ENCODE data around the gene DNAJB12. TPM values are rescaled to one million over a fixed set of nuclear protein-coding genes. Genes with fewer than 3 reads are reported as not detected.

DNAJB12 gene
- total RNA-seq, 1 donor from 2014 or later = 38.0 TPM

- intact Hi-C loops (cut with micrococcal nuclease) = no loop called here
- H3K4me3 Mint-ChIP-seq = no peak overlapping the region
- no peaks in the 10 kb centered on the region for H3K27me3 Mint-ChIP-seq (ENCODE audit: insufficient read depth)
- peaks cover 22% of the 10 kb centered on the region for H3K4me1 Mint-ChIP-seq (ENCODE audit: low read depth)
- H3K9me3 Mint-ChIP-seq = no peaks in the 10 kb centered on the region
- H3K36me3 Mint-ChIP-seq (ENCODE audit: low read depth) = peaks cover 8% of the 10 kb centered on the region
- no peak overlapping the region for H3K27ac Mint-ChIP-seq
- no peak for DNase-seq (ENCODE audit: low spot score)
These were observed 20.5 kb upstream of the DNAJB12 start for GRCh38 chr10:72375173-72375572.

- Mint-ChIP-seq H3K9me3 (no peaks in the 10 kb centered on the region), H3K27me3 (ENCODE audit: insufficient read depth) (no peaks in the 10 kb centered on the region), H3K4me3 (peak overlapping the region; percentile 15), H3K36me3 (ENCODE audit: low read depth) (peaks cover 4% of the 10 kb centered on the region), H3K27ac (peak overlapping the region; percentile 53), H3K4me1 (ENCODE audit: low read depth) (peaks cover 25% of the 10 kb centered on the region)
- DNase-seq (ENCODE audit: low spot score) = peak; percentile 27
- intact Hi-C loops (cut with micrococcal nuclease) = no loop called here
These were observed 15.5 kb upstream of the DNAJB12 start for GRCh38 chr10:72370201-72370722.

DNA sequence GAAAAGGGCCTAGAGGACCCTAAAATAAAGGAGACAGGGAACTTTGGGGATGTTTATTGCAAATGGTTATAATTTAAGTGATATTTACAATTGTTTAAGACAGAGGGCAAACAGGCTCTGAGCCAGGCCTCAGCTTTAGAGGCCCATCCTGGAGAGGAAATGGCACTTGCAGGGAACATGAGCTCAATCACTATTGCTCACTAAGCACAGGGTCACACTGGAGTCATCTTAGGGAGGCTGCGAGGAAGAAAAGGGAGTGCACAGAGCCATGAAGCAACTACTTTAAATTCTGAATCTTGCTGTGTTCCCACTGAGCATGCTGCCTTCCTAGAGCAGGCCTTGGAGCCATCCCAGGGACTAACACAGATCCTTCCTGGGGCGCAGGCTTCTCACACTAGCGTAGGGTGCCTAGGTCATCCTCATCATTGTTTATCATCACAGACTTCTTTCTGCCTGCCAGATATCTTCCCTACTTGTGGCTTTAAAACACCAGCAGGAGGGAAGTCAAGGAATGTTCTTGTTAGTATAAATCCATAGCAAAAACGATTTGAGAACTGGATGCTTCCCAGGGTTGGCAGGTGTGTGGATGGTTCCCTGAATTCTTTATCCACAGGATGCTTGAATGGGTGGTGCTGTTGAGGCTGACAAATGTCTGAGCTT, 12.7 kb upstream of the DNAJB12 start:
- intact Hi-C loops (cut with micrococcal nuclease) = no loop called here
- DNase-seq (ENCODE audit: low spot score) = no peak
- no peak overlapping the region for H3K4me3 Mint-ChIP-seq
- peak overlapping the region; percentile 44 for H3K27ac Mint-ChIP-seq
- H3K9me3 Mint-ChIP-seq = no peaks in the 10 kb centered on the region
- H3K36me3 Mint-ChIP-seq (ENCODE audit: low read depth) = peaks cover 6% of the 10 kb centered on the region
- H3K27me3 Mint-ChIP-seq (ENCODE audit: insufficient read depth) = no peaks in the 10 kb centered on the region
- H3K4me1 Mint-ChIP-seq (ENCODE audit: low read depth) = peaks cover 39% of the 10 kb centered on the region

- intact Hi-C loops (cut with micrococcal nuclease) = loop anchor here (2.0 kb wide), 1 partner anchor 262 kb away; the partner anchor contains the start of gene MICU1
- H3K36me3 Mint-ChIP-seq (ENCODE audit: low read depth) = peaks cover 3% of the 10 kb centered on the region
These were observed 10.6 kb upstream of the DNAJB12 start for GRCh38 chr10:72365106-72365895.

GRCh38 chr10:72364239-72364777, 9.6 kb upstream of the DNAJB12 start:
- Mint-ChIP-seq H3K27ac (peak overlapping the region; percentile 51), H3K36me3 (ENCODE audit: low read depth) (peaks cover 3% of the 10 kb centered on the region), H3K4me1 (ENCODE audit: low read depth) (peaks cover 27% of the 10 kb centered on the region), H3K27me3 (ENCODE audit: insufficient read depth) (peaks cover 6% of the 10 kb centered on the region), H3K4me3 (no peak overlapping the region), H3K9me3 (no peaks in the 10 kb centered on the region)
- intact Hi-C loops (cut with micrococcal nuclease) = loop anchor here (1.0 to 2.0 kb wide), 7 partner anchors 204 to 795 kb away; partner anchors contain the start of genes MCU and MICU1
- peak; percentile 77 for DNase-seq (ENCODE audit: low spot score)

More at GRCh38 chr10:72365106-72365895, 10.6 kb upstream of the DNAJB12 start:
- no peak overlapping the region for H3K27ac Mint-ChIP-seq
- DNase-seq (ENCODE audit: low spot score) = no peak
- peaks cover 34% of the 10 kb centered on the region for H3K4me1 Mint-ChIP-seq (ENCODE audit: low read depth)
- no peaks in the 10 kb centered on the region for H3K9me3 Mint-ChIP-seq
- H3K27me3 Mint-ChIP-seq (ENCODE audit: insufficient read depth) = peaks cover 4% of the 10 kb centered on the region
- H3K4me3 Mint-ChIP-seq = no peak overlapping the region

GRCh38 chr10:72356987-72357386, 2.3 kb upstream of the DNAJB12 start:
- Mint-ChIP-seq H3K27ac (no peak overlapping the region), H3K4me1 (ENCODE audit: low read depth) (peaks cover 21% of the 10 kb centered on the region), H3K9me3 (no peaks in the 10 kb centered on the region), H3K27me3 (ENCODE audit: insufficient read depth) (peaks cover 8% of the 10 kb centered on the region), H3K4me3 (no peak overlapping the region), H3K36me3 (ENCODE audit: low read depth) (peaks cover 7% of the 10 kb centered on the region)
- intact Hi-C loops (cut with micrococcal nuclease) = loop anchor here (5.0 to 10.0 kb wide), 2 partner anchors 810 to 1388 kb away; partner anchors contain the start of genes ECD, FAM149B1 and SEC24C
- no peak for DNase-seq (ENCODE audit: low spot score)

DNA sequence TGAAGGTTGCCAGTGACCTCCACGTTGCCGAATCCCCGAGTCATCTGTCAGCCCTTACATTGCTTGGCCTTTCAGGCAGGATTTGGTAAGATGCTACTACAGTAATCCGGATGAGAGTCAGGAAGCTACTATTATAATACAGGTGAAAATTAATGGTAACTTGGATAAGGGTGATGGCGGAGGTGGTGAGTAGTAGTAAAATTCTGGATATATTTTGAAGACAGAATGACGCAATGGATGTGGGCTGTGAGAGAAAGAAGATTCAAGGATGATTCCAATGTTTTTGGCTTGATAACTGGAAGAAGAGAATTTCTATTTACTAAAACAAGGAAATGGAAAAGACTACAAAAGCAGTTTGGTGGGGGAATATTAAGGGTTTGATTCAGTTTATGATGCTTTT, 1.4 kb upstream of the DNAJB12 start:
- peaks cover 29% of the 10 kb centered on the region for H3K4me1 Mint-ChIP-seq (ENCODE audit: low read depth)
- no peak for DNase-seq (ENCODE audit: low spot score)
- H3K27ac Mint-ChIP-seq = no peak overlapping the region
- H3K9me3 Mint-ChIP-seq = no peaks in the 10 kb centered on the region
- intact Hi-C loops (cut with micrococcal nuclease) = loop anchor here (5.0 to 10.0 kb wide), 2 partner anchors 811 to 1389 kb away; partner anchors contain the start of genes ECD, FAM149B1 and SEC24C
- H3K27me3 Mint-ChIP-seq (ENCODE audit: insufficient read depth) = peaks cover 6% of the 10 kb centered on the region
- H3K36me3 Mint-ChIP-seq (ENCODE audit: low read depth) = peaks cover 11% of the 10 kb centered on the region
- peak overlapping the region; percentile 38 for H3K4me3 Mint-ChIP-seq

DNA sequence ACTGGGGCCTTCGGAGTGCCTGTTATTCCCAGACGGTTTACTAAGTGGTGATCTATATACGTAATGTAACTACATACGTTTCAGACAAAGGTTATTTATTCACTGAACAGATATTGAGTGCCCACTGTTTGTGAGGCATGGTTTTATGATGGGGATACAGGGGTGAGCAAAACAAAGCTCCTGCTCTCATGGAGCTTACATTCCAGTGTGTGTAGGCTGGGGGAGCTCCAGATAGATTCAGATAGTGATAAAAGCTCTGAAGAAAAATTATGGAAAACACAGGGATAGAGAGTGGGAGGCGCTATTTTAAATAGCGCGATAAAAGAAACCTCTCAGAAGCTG, 466 bp upstream of the DNAJB12 start:
- intact Hi-C loops (cut with micrococcal nuclease) = loop anchor here (1.0 to 10.0 kb wide), 4 partner anchors 20 to 1390 kb away; partner anchors contain the start of genes ECD, FAM149B1, MICU1 and SEC24C

GRCh38 chr10:72353965-72354355, 759 bp downstream of the DNAJB12 start:
- no peak for DNase-seq (ENCODE audit: low spot score)
- peak overlapping the region; percentile 96 for H3K27ac Mint-ChIP-seq
- H3K4me3 Mint-ChIP-seq = peak overlapping the region; percentile 97
- H3K9me3 Mint-ChIP-seq = no peaks in the 10 kb centered on the region
- peaks cover 36% of the 10 kb centered on the region for H3K4me1 Mint-ChIP-seq (ENCODE audit: low read depth)
- intact Hi-C loops (cut with micrococcal nuclease) = loop anchor here (1.0 to 10.0 kb wide), 4 partner anchors 19 to 1391 kb away; partner anchors contain the start of genes MCU, MRPS16 and SEC24C
- H3K27me3 Mint-ChIP-seq (ENCODE audit: insufficient read depth) = peaks cover 2% of the 10 kb centered on the region
- H3K36me3 Mint-ChIP-seq (ENCODE audit: low read depth) = peaks cover 12% of the 10 kb centered on the region

More for the DNA sequence above, 466 bp upstream of the DNAJB12 start:
- H3K27me3 Mint-ChIP-seq (ENCODE audit: insufficient read depth) = peaks cover 4% of the 10 kb centered on the region
- H3K27ac Mint-ChIP-seq = peak overlapping the region; percentile 84
- peaks cover 29% of the 10 kb centered on the region for H3K4me1 Mint-ChIP-seq (ENCODE audit: low read depth)
- peak overlapping the region; percentile 97 for H3K4me3 Mint-ChIP-seq
- H3K36me3 Mint-ChIP-seq (ENCODE audit: low read depth) = peaks cover 11% of the 10 kb centered on the region
- H3K9me3 Mint-ChIP-seq = no peaks in the 10 kb centered on the region
- no peak for DNase-seq (ENCODE audit: low spot score)

DNA sequence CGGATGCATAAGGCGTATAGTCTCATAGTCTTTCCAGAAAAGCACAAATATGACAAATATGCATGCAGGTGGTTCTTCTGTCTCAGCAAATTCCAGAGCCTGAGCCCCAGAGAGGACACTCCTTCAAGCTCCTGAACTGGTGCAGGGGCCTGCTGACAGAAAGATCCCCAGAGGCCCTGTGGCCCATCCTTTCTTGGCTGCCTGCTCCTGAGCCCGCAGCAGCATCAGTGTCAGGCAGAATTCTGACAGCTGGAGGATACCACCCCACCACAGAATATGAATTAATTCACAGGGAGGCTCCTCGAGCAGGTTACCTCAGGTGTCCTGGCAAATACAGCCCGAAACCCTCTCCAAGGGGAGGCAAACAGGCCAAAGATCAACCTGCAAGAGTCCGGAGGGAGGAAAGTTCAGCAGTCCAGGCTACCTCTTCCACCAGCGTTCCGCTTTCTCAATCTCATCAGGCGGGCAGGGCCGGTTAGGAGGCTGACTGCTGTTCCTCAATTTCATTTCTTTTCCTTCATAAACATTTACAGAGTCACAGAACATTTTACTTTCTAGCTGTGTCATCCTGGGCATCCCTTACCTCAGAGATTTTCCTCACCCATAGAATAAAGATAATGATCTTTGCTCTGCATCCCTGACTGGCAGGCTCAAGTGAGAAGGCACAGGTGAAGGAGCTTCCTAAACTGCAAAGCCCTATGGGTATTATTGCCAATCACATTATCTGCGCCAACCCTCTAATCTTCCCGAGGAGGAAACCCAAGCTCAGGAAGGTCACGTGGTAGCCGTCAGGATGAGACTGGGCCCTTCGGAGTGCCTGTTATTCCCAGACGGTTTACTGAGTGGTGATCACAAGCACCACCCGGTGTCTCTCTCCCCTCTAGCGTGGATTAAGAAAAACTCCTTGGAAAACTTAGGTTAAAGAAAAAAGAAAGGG, 1.4 kb downstream of the DNAJB12 start:
- Mint-ChIP-seq H3K27ac (peak overlapping the region; percentile 36), H3K9me3 (no peaks in the 10 kb centered on the region), H3K4me1 (ENCODE audit: low read depth) (peaks cover 36% of the 10 kb centered on the region), H3K27me3 (ENCODE audit: insufficient read depth) (peaks cover 2% of the 10 kb centered on the region), H3K36me3 (ENCODE audit: low read depth) (peaks cover 12% of the 10 kb centered on the region), H3K4me3 (peak overlapping the region; percentile 97)
- intact Hi-C loops (cut with micrococcal nuclease) = loop anchor here (10.0 kb wide), 1 partner anchor 1392 kb away; the partner anchor contains the start of gene SEC24C
- DNase-seq (ENCODE audit: low spot score) = no peak

DNA sequence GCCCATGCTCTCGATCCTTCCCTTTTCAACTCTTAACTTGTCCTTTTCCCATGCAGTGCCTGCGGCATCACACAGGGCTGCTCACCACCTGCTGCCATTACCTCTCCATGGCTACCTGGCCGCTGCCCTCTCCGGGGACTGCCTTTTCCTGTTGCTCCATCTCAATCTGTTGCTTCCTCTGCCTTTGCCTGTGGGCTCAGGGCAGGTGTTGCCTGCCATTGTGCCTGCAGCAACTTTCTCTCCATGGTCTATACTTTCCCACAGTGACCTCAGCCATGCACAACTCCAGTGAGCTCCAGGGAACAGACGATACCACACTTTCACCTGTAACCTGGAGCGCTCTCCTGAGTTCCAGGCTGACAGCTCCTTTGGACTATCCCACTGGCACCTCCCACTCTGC, 3.2 kb downstream of the DNAJB12 start:
- H3K9me3 Mint-ChIP-seq = no peaks in the 10 kb centered on the region
- peaks cover 2% of the 10 kb centered on the region for H3K27me3 Mint-ChIP-seq (ENCODE audit: insufficient read depth)
- H3K4me3 Mint-ChIP-seq = no peak overlapping the region
- peaks cover 36% of the 10 kb centered on the region for H3K4me1 Mint-ChIP-seq (ENCODE audit: low read depth)
- no peak overlapping the region for H3K27ac Mint-ChIP-seq
- intact Hi-C loops (cut with micrococcal nuclease) = loop anchor here (10.0 kb wide), 1 partner anchor 1393 kb away; the partner anchor contains the start of gene SEC24C
- H3K36me3 Mint-ChIP-seq (ENCODE audit: low read depth) = peaks cover 12% of the 10 kb centered on the region
- no peak for DNase-seq (ENCODE audit: low spot score)

- no peaks in the 10 kb centered on the region for H3K9me3 Mint-ChIP-seq
- intact Hi-C loops (cut with micrococcal nuclease) = no loop called here
- no peaks in the 10 kb centered on the region for H3K27me3 Mint-ChIP-seq (ENCODE audit: insufficient read depth)
- DNase-seq (ENCODE audit: low spot score) = no peak
- peaks cover 12% of the 10 kb centered on the region for H3K36me3 Mint-ChIP-seq (ENCODE audit: low read depth)
- no peak overlapping the region for H3K4me3 Mint-ChIP-seq
- H3K27ac Mint-ChIP-seq = no peak overlapping the region
- H3K4me1 Mint-ChIP-seq (ENCODE audit: low read depth) = peaks cover 33% of the 10 kb centered on the region
These were observed 5.3 kb downstream of the DNAJB12 start for GRCh38 chr10:72349438-72349837.
